Neural cell (in vitro differentiated cells): Measurements from ENCODE around the gene DCBLD2. TPM values are rescaled to one million over a fixed set of nuclear protein-coding genes. Genes with fewer than 3 reads are reported as not detected.

Source experiments
- H2AFZ ChIP-seq: fragments of 200-600, 300-800 bp; sonication (generic), shearing (Covaris generic); 2 replicates; pipeline ENCODE4 v1.6.0; 2014; ENCODE audit warnings: low read depth, mild to moderate bottlenecking, antibody characterized with exemption, low read length, moderate library complexity
- H3F3A ChIP-seq: fragments of 200-600 bp; shearing (Covaris generic); 2 replicates; pipeline ENCODE4 v1.6.1; 2016; ENCODE audit warnings: mild to moderate bottlenecking, moderate library complexity, mixed read lengths, antibody characterized with exemption, low read length; ENCODE audit not compliant: insufficient read depth, poor library complexity, severe bottlenecking
- H3K27ac ChIP-seq: fragments of 200-600, 300-800 bp; sonication (generic), shearing (Covaris generic); 2 replicates; pipeline ENCODE4 v1.5.1; 2014; ENCODE audit warnings: mild to moderate bottlenecking, low read length, moderate library complexity
- H3K27me3 ChIP-seq: fragments of 300-800, 200-600 bp; sonication (generic), shearing (Covaris generic); 2 replicates; pipeline ENCODE4 v1.6.0; 2014; ENCODE audit warnings: mild to moderate bottlenecking, low read depth, low read length, moderate library complexity; ENCODE audit not compliant: insufficient read depth
- H3K36me3 ChIP-seq: fragments of 300-800, 200-600 bp; sonication (generic), shearing (Covaris generic); 2 replicates; pipeline ENCODE4 v1.5.1; 2014; ENCODE audit warnings: mild to moderate bottlenecking, antibody characterized with exemption, low read length, moderate library complexity; ENCODE audit not compliant: insufficient read depth
- H3K4me2 ChIP-seq: fragments of 300-800, 200-600 bp; sonication (generic), shearing (Covaris generic); 2 replicates; pipeline ENCODE4 v1.6.0; 2014; ENCODE audit warnings: mild to moderate bottlenecking, low read length
- H3K4me3 ChIP-seq: fragments of 300-800, 200-600 bp; sonication (generic), shearing (Covaris generic); 2 replicates; pipeline ENCODE4 v1.5.1; 2014; ENCODE audit warnings: mild to moderate bottlenecking, low read length, moderate library complexity
- H3K79me2 ChIP-seq: fragments of 200-600 bp; shearing (Covaris generic); replicated peaks from 2 replicates; pipeline ENCODE4 v1.6.0; 2014; ENCODE audit warnings: mild to moderate bottlenecking, low read length, moderate library complexity; ENCODE audit not compliant: insufficient read depth
- H3K9ac ChIP-seq: fragments of 300-800, 200-600 bp; sonication (generic), shearing (Covaris generic); 2 replicates; pipeline ENCODE4 v1.6.1; 2016; ENCODE audit warnings: mild to moderate bottlenecking, low read length, mixed read lengths
- H3K9me2 ChIP-seq: fragments of 200-600 bp; shearing (Covaris generic); 2 replicates; pipeline ENCODE4 v1.6.1; 2016; ENCODE audit warnings: mild to moderate bottlenecking, low read length, mixed read lengths; ENCODE audit not compliant: insufficient read depth
- H3K9me3 ChIP-seq: fragments of 200-600, 300-800 bp; sonication (generic), shearing (Covaris generic); 2 replicates; pipeline ENCODE4 v1.6.1; 2016; ENCODE audit warnings: mild to moderate bottlenecking, mixed run types, low read length, moderate library complexity, mixed read lengths
- H4K20me1 ChIP-seq: fragments of 200-600 bp; shearing (Covaris generic); 2 replicates; pipeline ENCODE4 v1.6.1; 2016; ENCODE audit warnings: mild to moderate bottlenecking, mixed run types; ENCODE audit not compliant: insufficient read depth
- EP300 ChIP-seq: fragments of 450-650 bp; conservative IDR thresholded peaks from 2 replicates; pipeline ENCODE4 v1.6.1; 2014; ENCODE audit warnings: antibody characterized with exemption, mild to moderate bottlenecking, moderate library complexity; ENCODE audit not compliant: poor library complexity, severe bottlenecking
- EZH2 ChIP-seq: fragments of 200-600, 300-800 bp; shearing (Covaris generic), sonication (generic); IDR thresholded peaks from 2 replicates; pipeline ENCODE4 v1.6.1; 2014; ENCODE audit warnings: antibody characterized with exemption, low read length, borderline replicate concordance, mild to moderate bottlenecking; ENCODE audit not compliant: insufficient read depth, poor library complexity, severe bottlenecking
- MXI1 ChIP-seq: fragments of 450-650 bp; conservative IDR thresholded peaks from 2 replicates; pipeline ENCODE4 v1.6.1; 2014; ENCODE audit warnings: antibody characterized with exemption, mild to moderate bottlenecking; ENCODE audit not compliant: poor library complexity, severe bottlenecking
- POLR2AphosphoS5 ChIP-seq: IDR thresholded peaks from 2 replicates; pipeline ENCODE4 v1.6.1; 2012
- RAD21 ChIP-seq: fragments of 450-650 bp; conservative IDR thresholded peaks from 2 replicates; pipeline ENCODE4 v1.6.1; 2014; ENCODE audit warnings: antibody characterized with exemption, mild to moderate bottlenecking, moderate library complexity
- SMC3 ChIP-seq: fragments of 450-650 bp; conservative IDR thresholded peaks from 2 replicates; pipeline ENCODE4 v1.6.1; 2014; ENCODE audit warnings: antibody characterized with exemption, mild to moderate bottlenecking, moderate library complexity; ENCODE audit not compliant: poor library complexity
- TAF1 ChIP-seq: IDR thresholded peaks from 2 replicates; pipeline ENCODE4 v1.6.1; 2012; ENCODE audit warnings: low read depth
- polyA plus RNA-seq: library from polyadenylated mRNA; depleted of rRNA; stranded (reverse); fragments of >200 nt; gene quantifications from 2 replicates; pipeline ENCODE4 v1.2.3, GENCODE V29; 2014
- TF ChIP-seq, protein P1 (sequence below): IDR thresholded peaks from 2 replicates; pipeline ENCODE4 v1.6.1; 2012; ENCODE audit warnings: borderline replicate concordance
- TF ChIP-seq, protein P2 (sequence below): fragments of 450-650 bp; IDR thresholded peaks from 2 replicates; pipeline ENCODE4 v1.5.1; 2014; ENCODE audit warnings: antibody characterized with exemption, mild to moderate bottlenecking, moderate library complexity; ENCODE audit not compliant: poor library complexity, severe bottlenecking

The DCBLD2 gene
- polyA plus RNA-seq, 1 donor from 2014 or later: 69.0 TPM

DNA sequence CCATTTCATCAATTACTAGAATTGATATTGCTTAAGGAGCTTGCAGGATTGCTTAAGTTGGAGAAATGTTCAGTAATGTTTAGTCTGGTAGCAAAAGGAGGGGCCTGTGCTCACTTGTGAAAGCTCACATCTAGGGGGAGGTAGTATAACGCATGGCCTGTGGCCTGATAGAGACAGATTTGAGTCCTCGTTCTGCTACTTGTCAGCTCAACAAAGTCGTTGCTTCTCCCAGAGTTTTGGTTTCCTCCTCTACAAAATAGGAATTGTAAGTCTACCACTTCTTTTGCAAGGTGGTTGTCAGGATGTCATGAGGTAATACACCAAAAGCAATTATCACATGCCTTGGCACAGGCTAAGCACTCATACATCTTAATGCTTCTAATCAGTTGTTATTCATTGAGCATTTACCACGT lies 137.0 kb downstream of the DCBLD2 start:
- no peaks in the 10 kb centered on the region for H3K27me3 ChIP-seq
- H3K4me3 ChIP-seq: no peak overlapping the region
- H4K20me1 ChIP-seq: no peaks in the 10 kb centered on the region
- no peaks in the 10 kb centered on the region for H3F3A ChIP-seq
- no peaks in the 10 kb centered on the region for H3K9me3 ChIP-seq
- H3K36me3 ChIP-seq: no peaks in the 10 kb centered on the region
- no peaks in the 10 kb centered on the region for H3K79me2 ChIP-seq
- H3K9me2 ChIP-seq: no peaks in the 10 kb centered on the region
- no peak for TF ChIP-seq EP300
- no peak for TF ChIP-seq POLR2AphosphoS5
- TF ChIP-seq EZH2: no peak
- TF ChIP-seq, protein P1, sequence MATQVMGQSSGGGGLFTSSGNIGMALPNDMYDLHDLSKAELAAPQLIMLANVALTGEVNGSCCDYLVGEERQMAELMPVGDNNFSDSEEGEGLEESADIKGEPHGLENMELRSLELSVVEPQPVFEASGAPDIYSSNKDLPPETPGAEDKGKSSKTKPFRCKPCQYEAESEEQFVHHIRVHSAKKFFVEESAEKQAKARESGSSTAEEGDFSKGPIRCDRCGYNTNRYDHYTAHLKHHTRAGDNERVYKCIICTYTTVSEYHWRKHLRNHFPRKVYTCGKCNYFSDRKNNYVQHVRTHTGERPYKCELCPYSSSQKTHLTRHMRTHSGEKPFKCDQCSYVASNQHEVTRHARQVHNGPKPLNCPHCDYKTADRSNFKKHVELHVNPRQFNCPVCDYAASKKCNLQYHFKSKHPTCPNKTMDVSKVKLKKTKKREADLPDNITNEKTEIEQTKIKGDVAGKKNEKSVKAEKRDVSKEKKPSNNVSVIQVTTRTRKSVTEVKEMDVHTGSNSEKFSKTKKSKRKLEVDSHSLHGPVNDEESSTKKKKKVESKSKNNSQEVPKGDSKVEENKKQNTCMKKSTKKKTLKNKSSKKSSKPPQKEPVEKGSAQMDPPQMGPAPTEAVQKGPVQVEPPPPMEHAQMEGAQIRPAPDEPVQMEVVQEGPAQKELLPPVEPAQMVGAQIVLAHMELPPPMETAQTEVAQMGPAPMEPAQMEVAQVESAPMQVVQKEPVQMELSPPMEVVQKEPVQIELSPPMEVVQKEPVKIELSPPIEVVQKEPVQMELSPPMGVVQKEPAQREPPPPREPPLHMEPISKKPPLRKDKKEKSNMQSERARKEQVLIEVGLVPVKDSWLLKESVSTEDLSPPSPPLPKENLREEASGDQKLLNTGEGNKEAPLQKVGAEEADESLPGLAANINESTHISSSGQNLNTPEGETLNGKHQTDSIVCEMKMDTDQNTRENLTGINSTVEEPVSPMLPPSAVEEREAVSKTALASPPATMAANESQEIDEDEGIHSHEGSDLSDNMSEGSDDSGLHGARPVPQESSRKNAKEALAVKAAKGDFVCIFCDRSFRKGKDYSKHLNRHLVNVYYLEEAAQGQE: no peak
- no peak for TF ChIP-seq TAF1
- TF ChIP-seq MXI1: no peak
- TF ChIP-seq RAD21: no peak
- TF ChIP-seq SMC3: no peak
- TF ChIP-seq, protein P2, sequence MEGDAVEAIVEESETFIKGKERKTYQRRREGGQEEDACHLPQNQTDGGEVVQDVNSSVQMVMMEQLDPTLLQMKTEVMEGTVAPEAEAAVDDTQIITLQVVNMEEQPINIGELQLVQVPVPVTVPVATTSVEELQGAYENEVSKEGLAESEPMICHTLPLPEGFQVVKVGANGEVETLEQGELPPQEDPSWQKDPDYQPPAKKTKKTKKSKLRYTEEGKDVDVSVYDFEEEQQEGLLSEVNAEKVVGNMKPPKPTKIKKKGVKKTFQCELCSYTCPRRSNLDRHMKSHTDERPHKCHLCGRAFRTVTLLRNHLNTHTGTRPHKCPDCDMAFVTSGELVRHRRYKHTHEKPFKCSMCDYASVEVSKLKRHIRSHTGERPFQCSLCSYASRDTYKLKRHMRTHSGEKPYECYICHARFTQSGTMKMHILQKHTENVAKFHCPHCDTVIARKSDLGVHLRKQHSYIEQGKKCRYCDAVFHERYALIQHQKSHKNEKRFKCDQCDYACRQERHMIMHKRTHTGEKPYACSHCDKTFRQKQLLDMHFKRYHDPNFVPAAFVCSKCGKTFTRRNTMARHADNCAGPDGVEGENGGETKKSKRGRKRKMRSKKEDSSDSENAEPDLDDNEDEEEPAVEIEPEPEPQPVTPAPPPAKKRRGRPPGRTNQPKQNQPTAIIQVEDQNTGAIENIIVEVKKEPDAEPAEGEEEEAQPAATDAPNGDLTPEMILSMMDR: no peak
- H3K9ac ChIP-seq: no peak overlapping the region
- no peak overlapping the region for H2AFZ ChIP-seq
- no peak overlapping the region for H3K4me2 ChIP-seq
- H3K27ac ChIP-seq: no peak overlapping the region

DNA sequence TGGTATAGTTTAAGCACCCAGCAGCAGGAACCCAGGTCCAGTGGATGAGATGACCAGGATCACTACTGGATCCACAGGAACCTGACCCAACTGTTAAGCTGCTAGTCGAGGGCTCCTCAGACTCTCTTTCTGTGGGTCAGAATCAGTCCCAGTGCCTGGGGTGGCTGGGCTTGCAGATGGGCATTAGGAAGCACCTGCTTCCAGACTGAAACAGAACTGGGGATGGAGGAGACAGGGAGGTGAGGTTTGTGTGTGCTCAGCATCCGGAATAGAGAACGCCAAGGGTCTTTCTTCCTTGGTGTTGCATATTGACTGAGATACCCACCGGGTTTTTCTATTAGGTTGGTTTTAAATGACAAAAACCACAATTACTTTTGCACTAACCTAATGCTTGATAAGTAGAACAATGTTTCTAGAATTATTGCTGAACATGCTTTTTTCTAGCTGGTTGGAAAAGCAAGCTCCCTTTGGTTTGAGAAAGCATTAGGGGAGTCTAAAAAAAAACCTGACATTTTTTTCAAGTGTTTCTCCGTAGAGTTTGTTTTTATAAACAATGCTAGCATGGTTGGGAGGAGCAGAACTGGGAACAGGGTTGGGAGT lies 137.6 kb downstream of the DCBLD2 start:
- Histone ChIP-seq H3K4me3 (no peak overlapping the region), H3K36me3 (no peaks in the 10 kb centered on the region), H3K27ac (no peak overlapping the region)

More for the DNA sequence above, 137.6 kb downstream of the DCBLD2 start:
- Histone ChIP-seq H2AFZ (no peak overlapping the region), H3K4me2 (no peak overlapping the region), H4K20me1 (no peaks in the 10 kb centered on the region), H3K79me2 (no peaks in the 10 kb centered on the region), H3K27me3 (no peaks in the 10 kb centered on the region), H3F3A (no peaks in the 10 kb centered on the region), H3K9me3 (no peaks in the 10 kb centered on the region), H3K9me2 (no peaks in the 10 kb centered on the region), H3K9ac (no peak overlapping the region)
- TF ChIP-seq RAD21 (no peak), POLR2AphosphoS5 (no peak), EP300 (no peak), MXI1 (no peak), TAF1 (no peak), EZH2 (no peak), SMC3 (no peak)
- TF ChIP-seq, protein P2: no peak
- TF ChIP-seq, protein P1: no peak
